A549 (cell line): ENCODE measurements around the gene RFPL1. TPM values are rescaled to one million over a fixed set of nuclear protein-coding genes. Genes with fewer than 3 reads are reported as not detected.

ENCODE experiments used
- ATAC-seq, 2 experiments: fragments of 200-7000 bp in 1 of 2; fragments of >200 bp in 1 of 2; cut with Nextera tagmentation in 1 of 2; cut with Tn5 transposase in 1 of 2; 3 replicates each; pipeline versions ENCODE4 v1.8.0 to v1.9.1; 2018 to 2020; ENCODE audit warnings: mild to moderate bottlenecking in 1 of 2, moderate library complexity in 1 of 2
- CTCF ChIA-PET: fragments of 300-600 bp; sonication (Branson Sonifier 250); formaldehyde crosslinking; extraction: SDS; loops from one replicate; lab custom pipeline; 2021; ENCODE audit warnings: antibody characterized with exemption, inconsistent platforms; lab: Yijun Ruan, JAX
- POLR2A ChIA-PET: fragments of 350-600 bp; formaldehyde crosslinking; extraction: SDS; loops from one replicate; lab custom pipeline; 2021; ENCODE audit warnings: antibody characterized with exemption, inconsistent platforms; lab: Yijun Ruan, JAX
- DNase-seq, 2 experiments: peaks; one replicate each; pipeline versions ENCODE4 v3.0.0 to v3.0.0-alpha.2; 2011 to 2016; ENCODE audit warnings: low read depth in 1 of 2, low spot score in 1 of 2
- FAIRE-seq: peaks from 2 replicates; lab custom pipeline; 2011; peaks lifted over from hg19 to GRCh38; lab: Jason Lieb, UNC
- H3K27ac ChIP-seq, 2 experiments: fragments of >200 bp; sonication (Bioruptor Twin); formaldehyde crosslinking; 3 replicates each; pipeline ENCODE4 v1.5.1; 2016 to 2017
- H3K4me1 ChIP-seq: fragments of >200 bp; sonication (Bioruptor Twin); formaldehyde crosslinking; 3 replicates; pipeline ENCODE4 v1.6.1; 2016
- H3K4me2 ChIP-seq: fragments of >200 bp; sonication (Bioruptor Twin); formaldehyde crosslinking; 3 replicates; pipeline ENCODE4 v1.6.1; 2016
- H3K4me3 ChIP-seq: fragments of >200 bp; sonication (Bioruptor Twin); formaldehyde crosslinking; 3 replicates; pipeline ENCODE4 v1.5.1; 2016
- H3K9me3 ChIP-seq: fragments of >200 bp; sonication (Bioruptor Twin); formaldehyde crosslinking; 3 replicates; pipeline ENCODE4 v1.6.1; 2016
- ATOH8 ChIP-seq: fragments of 250-450 bp; sonication (Bioruptor Pico); IDR thresholded peaks from 2 replicates; pipeline ENCODE4 v1.5.0; 2020; ENCODE audit warnings: low read depth, mild to moderate bottlenecking, moderate library complexity
- BHLHE40 ChIP-seq: IDR thresholded peaks from 2 replicates; pipeline ENCODE4 v1.6.1; 2012; ENCODE audit warnings: low read depth, low read length, inconsistent platforms
- CBX2 ChIP-seq: fragments of 200-600 bp; sonication (generic); IDR thresholded peaks from 2 replicates; pipeline ENCODE4 v1.6.1; 2016; ENCODE audit warnings: low read depth, mild to moderate bottlenecking, borderline replicate concordance
- CEBPB ChIP-seq, 2 experiments: fragments of >200 bp in 1 of 2; sonication (Bioruptor Twin) in 1 of 2; formaldehyde crosslinking in 1 of 2; IDR thresholded peaks; 2 replicates each; pipeline ENCODE4 v1.6.1; 2012 to 2016
- CHD4 ChIP-seq: fragments of 200-600 bp; sonication (generic); IDR thresholded peaks from 2 replicates; pipeline ENCODE4 v1.6.1; 2016; ENCODE audit warnings: antibody characterized with exemption, mild to moderate bottlenecking, borderline replicate concordance
- CTCF ChIP-seq: fragments of >200 bp; sonication (Bioruptor Twin); formaldehyde crosslinking; IDR thresholded peaks from 3 replicates; pipeline ENCODE4 v1.5.1; 2016
- EHMT2 ChIP-seq: fragments of 200-600 bp; sonication (generic); IDR thresholded peaks from 2 replicates; pipeline ENCODE4 v1.6.1; 2016; ENCODE audit warnings: antibody characterized with exemption, low read depth, mild to moderate bottlenecking, moderate library complexity
- EP300 ChIP-seq, 2 experiments: fragments of >200 bp; sonication (Bioruptor Twin); formaldehyde crosslinking; IDR thresholded peaks; 2 replicates in 1 of 2; 3 replicates in 1 of 2; pipeline ENCODE4 v1.6.1; 2016 to 2017
- FOSB ChIP-seq: fragments of 250-450 bp; sonication (Bioruptor Pico); IDR thresholded peaks from 2 replicates; pipeline ENCODE4 v1.5.0; 2020; ENCODE audit warnings: mild to moderate bottlenecking, moderate library complexity
- FOSL2 ChIP-seq, 2 experiments: fragments of 450-650 bp in 1 of 2; fragments of >200 bp in 1 of 2; sonication (Bioruptor Twin) in 1 of 2; formaldehyde crosslinking; IDR thresholded peaks; 2 replicates each; pipeline versions ENCODE4 v1.5.0 to v1.6.1; 2016 to 2020; ENCODE audit warnings: mild to moderate bottlenecking in 1 of 2, moderate library complexity in 1 of 2
- HDAC2 ChIP-seq: fragments of 200-600 bp; sonication (generic); IDR thresholded peaks from 2 replicates; pipeline ENCODE4 v1.6.1; 2016
- HES2 ChIP-seq: fragments of >200 bp; sonication (Bioruptor Twin); formaldehyde crosslinking; IDR thresholded peaks from 2 replicates; pipeline ENCODE4 v1.6.1; 2016
- JUN ChIP-seq, 2 experiments: fragments of >200 bp; sonication (Bioruptor Twin); formaldehyde crosslinking; IDR thresholded peaks; 2 replicates in 1 of 2; 3 replicates in 1 of 2; pipeline ENCODE4 v1.6.1; 2016 to 2017
- KDM5A ChIP-seq: fragments of 200-600 bp; sonication (generic); IDR thresholded peaks from 2 replicates; pipeline ENCODE4 v1.6.1; 2016; ENCODE audit warnings: antibody characterized with exemption, mild to moderate bottlenecking
- MYC ChIP-seq: IDR thresholded peaks from 2 replicates; pipeline ENCODE4 v1.6.1; 2012; ENCODE audit warnings: mild to moderate bottlenecking, inconsistent platforms, low read length, improper control_type of control experiment, borderline replicate concordance
- NPAS2 ChIP-seq: fragments of 250-450 bp; sonication (Bioruptor Pico); IDR thresholded peaks from 2 replicates; pipeline ENCODE4 v1.8.0; 2022; ENCODE audit warnings: mild to moderate bottlenecking, moderate library complexity, borderline replicate concordance
- PHF8 ChIP-seq: fragments of 200-600 bp; sonication (generic); IDR thresholded peaks from 2 replicates; pipeline ENCODE4 v1.6.1; 2016; ENCODE audit warnings: low read depth, mild to moderate bottlenecking, antibody characterized with exemption, moderate library complexity, borderline replicate concordance
- POLR2AphosphoS2 ChIP-seq: conservative IDR thresholded peaks from 2 replicates; pipeline ENCODE4 v1.6.1; 2012; ENCODE audit warnings: low read length, improper control_type of control experiment, inconsistent platforms
- RARB ChIP-seq: fragments of 250-450 bp; sonication (Bioruptor Pico); IDR thresholded peaks from 2 replicates; pipeline ENCODE4 v1.8.0; 2021; ENCODE audit warnings: mild to moderate bottlenecking, moderate library complexity
- RCOR1 ChIP-seq: fragments of 150-350 bp; IDR thresholded peaks from 2 replicates; pipeline ENCODE4 v1.6.1; 2014; ENCODE audit warnings: antibody characterized with exemption, low read length, low read depth
- RFX5 ChIP-seq: fragments of 450-650 bp; IDR thresholded peaks from 2 replicates; pipeline ENCODE4 v1.7.1; 2014; ENCODE audit warnings: antibody characterized with exemption, mild to moderate bottlenecking, moderate library complexity
- SMC3 ChIP-seq: fragments of >200 bp; sonication (Bioruptor Twin); formaldehyde crosslinking; IDR thresholded peaks from 3 replicates; pipeline ENCODE4 v1.6.1; 2018; ENCODE audit warnings: inconsistent platforms
- SREBF2 ChIP-seq: fragments of 450-650 bp; IDR thresholded peaks from 2 replicates; pipeline ENCODE4 v1.6.1; 2014; ENCODE audit warnings: mild to moderate bottlenecking, moderate library complexity
- TFCP2L1 ChIP-seq: fragments of 250-450 bp; sonication (Bioruptor Pico); IDR thresholded peaks from 2 replicates; pipeline ENCODE4 v1.5.0; 2021; ENCODE audit warnings: mild to moderate bottlenecking
- TP53 ChIP-seq: fragments of 250-450 bp; sonication (Bioruptor Pico); IDR thresholded peaks from 2 replicates; pipeline ENCODE4 v1.5.0; 2021; ENCODE audit warnings: mild to moderate bottlenecking, moderate library complexity
- ZC3H11A ChIP-seq: fragments of 450-650 bp; IDR thresholded peaks from 2 replicates; pipeline ENCODE4 v1.6.1; 2014; ENCODE audit warnings: antibody characterized with exemption, mild to moderate bottlenecking
- ZNF302 ChIP-seq: fragments of 250-450 bp; sonication (Bioruptor Pico); IDR thresholded peaks from 2 replicates; pipeline ENCODE4 v1.9.0; 2021; ENCODE audit warnings: inconsistent platforms, mild to moderate bottlenecking, moderate library complexity
- ZSCAN20 ChIP-seq: fragments of 250-450 bp; sonication (Bioruptor Pico); IDR thresholded peaks from 2 replicates; pipeline ENCODE4 v1.8.0; 2022; ENCODE audit warnings: mild to moderate bottlenecking, moderate library complexity
- WGBS: methylation state at CpG from one replicate; pipeline ENCODE4 v1.1.6; 2017; ENCODE audit errors: missing lambda C conversion rate; 5-methylcytosine and 5-hydroxymethylcytosine counted together
- polyA plus RNA-seq, 4 experiments: library from polyadenylated mRNA; depleted of rRNA in 3 of 4; stranded (reverse); fragments of >200 nt; fragmentation: RNase III in 1 of 4; extraction: RNeasy Plus Mini Kit Qiagen cat#74134 plus additional on column Dnase treatment in 1 of 4; gene quantifications; 2 replicates in 3 of 4; 3 replicates in 1 of 4; pipeline ENCODE4 v1.2.3, GENCODE V29; 2011 to 2017

Gene RFPL1
- polyA plus RNA-seq, 2 of the 4 experiments (the other 2 are of a cell fraction) = not detected

- CTCF ChIA-PET = no interaction called here
- no peak overlapping the region for H3K4me2 ChIP-seq
- no peak for ATAC-seq
- H3K4me3 ChIP-seq = no peak overlapping the region
- no peak for TF ChIP-seq FOSL2 (IDR thresholded peaks at IDR 0.05)
- no peak for TF ChIP-seq FOSL2 (CRISPR knock-in tag; IDR thresholded peaks at IDR 0.05)
- TF ChIP-seq ATOH8 (CRISPR knock-in tag) = no peak
- no peak for TF ChIP-seq SREBF2
- no peak for TF ChIP-seq HES2
- no peak for TF ChIP-seq NPAS2 (CRISPR knock-in tag)
- TF ChIP-seq EP300 (IDR thresholded peaks at IDR 0.05) = no peak
- TF ChIP-seq TFCP2L1 (CRISPR knock-in tag) = no peak
- no peak for TF ChIP-seq POLR2AphosphoS2
- TF ChIP-seq ZSCAN20 = no peak
- no peak for TF ChIP-seq EHMT2
- TF ChIP-seq KDM5A = no peak
- H3K4me1 ChIP-seq = no peaks in the 10 kb centered on the region
- DNase-seq = no peak
- H3K9me3 ChIP-seq = no peaks in the 10 kb centered on the region
- POLR2A ChIA-PET = no interaction called here
- no peak overlapping the region for H3K27ac ChIP-seq
- FAIRE-seq = no peak
- WGBS = 68% methylated on average over 8 of the region's 8 CpGs
Measured at GRCh38 chr22:29450222-29450621, 11.8 kb downstream of the RFPL1 start.

GRCh38 chr22:29451863-29452262, 13.5 kb downstream of the RFPL1 start:
- FAIRE-seq (no peak), ATAC-seq (no peak), DNase-seq (no peak)
- H3K4me1 ChIP-seq = no peaks in the 10 kb centered on the region
- H3K4me2 ChIP-seq = no peak overlapping the region
- ChIA-PET CTCF (interaction anchor here (1.9 kb wide), 1 partner anchor 19 kb away, joined by 6 read pairs; no protein-coding TSS in a partner anchor), POLR2A (interaction anchor here (0.6 kb wide), 1 partner anchor 576 kb away, joined by 3 read pairs; no protein-coding TSS in a partner anchor)
- WGBS = 72% methylated on average over 4 of the region's 4 CpGs
- no peak overlapping the region for H3K4me3 ChIP-seq
- no peaks in the 10 kb centered on the region for H3K9me3 ChIP-seq
- no peak overlapping the region for H3K27ac ChIP-seq
- TF ChIP-seq CEBPB (IDR thresholded peaks at IDR 0.05) (no peak), RCOR1 (no peak), BHLHE40 (no peak), POLR2AphosphoS2 (no peak), EP300 (IDR thresholded peaks at IDR 0.05) (no peak), CBX2 (no peak), RARB (CRISPR knock-in tag) (no peak), TP53 (CRISPR knock-in tag) (no peak), JUN (IDR thresholded peaks at IDR 0.05) (no peak), HES2 (no peak), HDAC2 (no peak), ZC3H11A (no peak), FOSB (CRISPR knock-in tag) (no peak), SMC3 (no peak), CHD4 (no peak), MYC (no peak), CTCF (no peak), ZNF302 (CRISPR knock-in tag) (no peak), RFX5 (no peak), PHF8 (no peak)
- TF ChIP-seq, all 56 proteins: peak for 0
